Left colon (tissue), 2 donors: ENCODE measurements around the gene TMEM120A. TPM values are rescaled to one million over a fixed set of nuclear protein-coding genes. Genes with fewer than 3 reads are reported as not detected.
"Not testable (repeated sequence)": the region's sequence is repeated elsewhere in the genome, so short reads cannot be mapped to it uniquely, and the experiment has no call there.

Experiments used
- ATAC-seq: fragments of 200-7000 bp; cut with Tn5 transposase; one replicate; pipeline ENCODE4 v1.9.1; 2020; ENCODE audit warnings: mild to moderate bottlenecking, moderate library complexity
- DNase-seq, 2 donors: peaks; one replicate each; pipeline ENCODE4 v3.0.0-alpha.2; 2020
- intact Hi-C, 2 donors: fragments of 100-400 bp; cut with DNase I in 1 of 2; cut with micrococcal nuclease in 1 of 2; formaldehyde crosslinking; loops; one replicate each; pipeline versions ENCODE4 v1.11.2 to v1.14.0; 2022; cut with DNase I, micrococcal nuclease
- long read RNA-seq: library from polyadenylated mRNA; unstranded; transcript quantifications from one replicate; pipeline ENCODE4 v2.0.0, GENCODE V29; 2021
- total RNA-seq, 2 donors: library from RNA; stranded (reverse); fragmentation: NEBNext Ultra II Directional; extraction: Animal tissue kit (Norgen Biotek cat#: 25700); gene quantifications; one replicate each; pipeline ENCODE4 v1.2.1, GENCODE V29; 2021
- donor health status: DM: no; HTN: no; CAD: no.
- donor health status: DM: yes; HTN: yes; CAD: no.

TMEM120A gene
- 100 to 1,000 TPM; 102 to 104 TPM for total RNA-seq
- long read RNA-seq, transcript TMEM120A-203 (12 exons, 1,161 nt): minor isoform, 14 of 218 reads
- long read RNA-seq, transcript TMEM120A-214 (12 exons, 1,456 nt): major isoform, 162 of 218 reads
- long read RNA-seq, transcript TMEM120A-204 (11 exons, 1,352 nt): minor isoform, 10 of 218 reads
- long read RNA-seq, partial matches to known transcripts: 5 of 218 reads
- long read RNA-seq, other reads (novel, unspliced or antisense): 27 of 218 reads

- peak; percentile 96 to 99 for DNase-seq
- peak; percentile 92 for ATAC-seq
- intact Hi-C loops: no loop called here
Observed at GRCh38 chr7:75994388-75995051, at the start of gene TMEM120A. Gene TMEM120A (minus strand): TSS chr7:75994595. CDS start chr7:75994570, 25 bp downstream.

- intact Hi-C loops: no loop called here
- no peak for DNase-seq
- ATAC-seq: no peak
Observed at GRCh38 chr7:76040126-76040525, 45.7 kb upstream of the TMEM120A start.

- peak in 1 of 2 donors; percentile 34 for DNase-seq
Observed at GRCh38 chr7:76037310-76037709, 42.9 kb upstream of the TMEM120A start.

GRCh38 chr7:76031964-76032363 lies 37.6 kb upstream of the TMEM120A start:
- no peak for ATAC-seq
- intact Hi-C loops: no loop called here

More at GRCh38 chr7:76037310-76037709, 42.9 kb upstream of the TMEM120A start:
- intact Hi-C loops: no loop called here
- no peak for ATAC-seq

GRCh38 chr7:76029682-76030081 lies 35.3 kb upstream of the TMEM120A start:
- DNase-seq: peak in 1 of 2 donors; percentile 16
- ATAC-seq: peak; percentile 55
- intact Hi-C loops: loop anchor here in 1 of 2 donors (10.0 kb wide), 1 partner anchor 165 kb away; no protein-coding TSS in a partner anchor

More at GRCh38 chr7:76031964-76032363, 37.6 kb upstream of the TMEM120A start:
- no peak for DNase-seq

GRCh38 chr7:76023002-76023401 lies 28.6 kb upstream of the TMEM120A start:
- intact Hi-C loops: loop anchor here (5.0 to 10.0 kb wide), 2 partner anchors 156 to 158 kb away; no protein-coding TSS in a partner anchor

GRCh38 chr7:76022026-76022780 lies 27.8 kb upstream of the TMEM120A start:
- no peak for ATAC-seq
- no peak for DNase-seq
- intact Hi-C loops: loop anchor here (5.0 to 10.0 kb wide), 2 partner anchors 155 to 157 kb away; no protein-coding TSS in a partner anchor

More at GRCh38 chr7:76023002-76023401, 28.6 kb upstream of the TMEM120A start:
- DNase-seq (no peak), ATAC-seq (no peak)

GRCh38 chr7:76020031-76020714 lies 25.8 kb upstream of the TMEM120A start:
- intact Hi-C loops: loop anchor here (5.0 to 10.0 kb wide), 2 partner anchors 153 to 155 kb away; no protein-coding TSS in a partner anchor
- ATAC-seq (peak; percentile 97), DNase-seq (peak; percentile 45 to 85)

- ATAC-seq, intact Hi-C loops, DNase-seq: not testable (repeated sequence)
Observed at GRCh38 chr7:76018520-76018919, 24.1 kb upstream of the TMEM120A start.

- ATAC-seq (no peak), DNase-seq (no peak)
- intact Hi-C loops: no loop called here
Observed at GRCh38 chr7:76016191-76016947, 22.0 kb upstream of the TMEM120A start.

- ATAC-seq: no peak
- intact Hi-C loops: no loop called here
- DNase-seq: no peak
Observed at GRCh38 chr7:76011442-76011861, 17.1 kb upstream of the TMEM120A start.

- intact Hi-C loops: no loop called here
- no peak for DNase-seq
- ATAC-seq: no peak
Observed at GRCh38 chr7:76009672-76010600, 15.5 kb upstream of the TMEM120A start.

- DNase-seq (no peak), ATAC-seq (no peak)
- intact Hi-C loops: no loop called here
Observed at GRCh38 chr7:76008156-76008687, 13.8 kb upstream of the TMEM120A start.

- ATAC-seq, intact Hi-C loops, DNase-seq: not testable (repeated sequence)
Observed at GRCh38 chr7:76005004-76005403, 10.6 kb upstream of the TMEM120A start.

GRCh38 chr7:76003351-76003750 lies 9.0 kb upstream of the TMEM120A start:
- intact Hi-C loops: no loop called here
- ATAC-seq: no peak
- DNase-seq: no peak

- intact Hi-C loops: no loop called here
- DNase-seq: no peak
- ATAC-seq: no peak
Observed at GRCh38 chr7:76002822-76003221, 8.4 kb upstream of the TMEM120A start.

GRCh38 chr7:76002139-76002538 lies 7.7 kb upstream of the TMEM120A start:
- ATAC-seq (no peak), DNase-seq (no peak)
- intact Hi-C loops: no loop called here
